IPS DF 4.7 (cell line): ENCODE measurements around the gene GTF3C2.
A peak's percentile ranks its signal among the peaks of the same experiment; 100 is the strongest.
"Not testable (repeated sequence)": the region's sequence is repeated elsewhere in the genome, so short reads cannot be mapped to it uniquely, and the experiment has no call there.

ENCODE experiments used
- DNase-seq: peaks from one replicate; pipeline ENCODE4 v3.0.0-alpha.2; 2013; ENCODE audit warnings: low spot score; ENCODE audit errors: extremely low read depth

Gene GTF3C2

DNA sequence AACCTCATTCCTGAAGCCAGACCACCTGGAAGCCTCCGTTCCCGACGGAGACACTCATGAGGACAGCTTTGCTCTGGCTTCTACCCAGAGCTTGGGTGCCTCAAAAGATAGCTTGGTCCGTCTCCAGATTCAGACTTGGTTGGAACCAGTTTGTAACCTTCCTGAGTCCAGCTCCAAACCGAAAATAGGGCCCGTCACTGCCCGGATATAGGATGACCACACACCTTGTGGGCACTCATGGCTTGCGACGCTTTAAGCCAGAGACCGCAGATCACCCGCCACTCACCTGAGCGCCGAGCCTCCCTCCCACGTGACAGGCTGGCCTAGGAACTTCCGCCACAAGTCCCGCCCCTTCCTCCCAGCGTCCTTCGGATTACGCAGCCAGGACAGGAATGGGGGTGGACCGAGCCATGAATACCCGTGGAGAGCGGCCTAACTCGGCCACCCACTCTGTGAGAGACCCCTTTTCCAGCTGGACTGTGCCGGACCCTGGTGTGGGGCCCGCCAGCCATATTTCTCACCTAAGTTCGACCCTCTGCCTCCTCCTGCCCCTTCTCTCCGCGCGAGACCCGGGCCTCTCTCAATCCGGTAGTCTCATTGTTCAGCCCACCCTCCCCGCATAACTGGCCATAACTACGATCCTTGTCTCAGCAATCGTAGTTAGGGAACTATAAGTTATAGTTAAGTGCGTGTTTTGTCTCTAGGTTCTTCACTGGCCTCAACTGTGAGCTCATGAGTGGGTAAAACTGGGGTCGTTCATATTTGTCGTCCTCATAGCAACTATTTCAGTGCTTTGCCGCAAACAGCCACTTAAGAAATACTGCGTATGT lies 33.6 kb downstream of the GTF3C2 start, which contains the start of gene MPV17:
Gene MPV17, minus strand, starts transcription at position 332 of the 830 bp plus-strand sequence. CDS start 580 bp downstream, outside the sequence.
- DNase-seq, result peak; percentile 81

DNA sequence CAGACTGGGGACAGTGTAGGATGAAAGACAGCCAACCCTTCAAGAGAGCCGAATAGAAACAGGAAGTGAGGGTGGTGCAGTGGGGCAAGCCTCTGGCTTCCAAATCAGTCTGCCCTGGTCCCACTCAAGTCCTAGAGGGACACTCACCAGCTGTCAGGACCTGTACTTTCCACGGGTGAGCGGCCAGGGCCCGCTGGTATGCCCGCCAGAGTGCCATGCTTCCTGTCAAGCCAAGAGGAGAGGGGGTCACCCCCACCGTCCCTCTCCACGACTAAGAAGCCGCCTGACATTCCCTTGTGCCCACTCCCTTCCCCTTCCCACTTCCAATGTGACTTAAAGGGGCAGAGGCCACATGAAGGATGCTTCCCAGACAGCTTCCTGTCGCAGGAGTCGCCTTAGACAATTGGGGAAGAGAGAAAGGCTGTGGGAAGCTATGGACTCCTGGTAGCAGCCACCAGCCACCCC lies 34.2 kb downstream of the GTF3C2 start:
- no peak for DNase-seq

DNA sequence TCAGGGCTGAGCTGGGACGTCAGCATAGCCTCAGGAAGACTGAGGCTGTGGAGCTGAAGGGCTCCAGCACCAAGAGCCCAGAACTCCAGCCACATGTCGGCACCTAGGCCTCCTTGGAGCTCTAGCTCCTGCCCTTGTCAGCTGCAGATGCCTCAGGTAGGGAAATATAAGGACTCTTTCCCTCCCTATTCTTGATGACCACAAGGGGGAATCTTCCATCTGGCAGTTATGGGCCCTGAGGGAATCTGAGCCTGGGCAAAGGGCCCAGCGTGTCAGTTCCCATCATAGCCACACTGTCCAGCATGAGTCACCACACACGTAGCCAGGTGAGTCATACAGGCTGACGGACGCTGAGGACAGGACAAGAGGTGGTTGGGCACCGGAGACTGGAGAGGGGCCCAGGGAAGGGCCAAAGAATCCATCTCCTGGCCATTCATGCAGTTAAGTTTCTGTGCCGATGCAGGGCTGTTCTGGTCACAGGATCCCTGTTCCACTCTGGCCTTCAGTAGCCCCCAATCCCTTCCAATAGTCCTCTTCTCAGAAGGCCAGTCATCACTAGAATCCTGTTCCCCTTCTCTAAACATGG lies 35.5 kb downstream of the GTF3C2 start:
- no peak for DNase-seq

DNA sequence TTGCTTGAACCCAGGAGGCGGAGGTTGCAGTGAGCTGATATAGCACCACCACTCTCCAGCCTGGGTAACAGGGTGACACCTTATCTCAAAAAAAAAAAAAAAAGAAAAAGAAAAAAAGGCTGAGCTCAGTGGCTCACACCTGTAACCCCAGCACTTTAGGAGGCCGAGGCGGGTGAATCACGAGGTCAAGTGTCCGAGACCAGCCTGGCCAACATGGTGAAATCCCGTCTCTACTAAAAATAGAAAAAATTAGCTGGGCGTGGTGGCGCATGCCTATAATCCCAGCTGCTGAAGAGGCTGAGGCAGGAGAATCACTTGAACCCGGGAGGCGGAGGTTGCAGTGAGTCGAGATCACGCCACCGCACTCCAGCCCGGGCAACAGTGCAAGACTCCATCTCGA lies 36.7 kb downstream of the GTF3C2 start:
- not testable (repeated sequence) for DNase-seq

DNA sequence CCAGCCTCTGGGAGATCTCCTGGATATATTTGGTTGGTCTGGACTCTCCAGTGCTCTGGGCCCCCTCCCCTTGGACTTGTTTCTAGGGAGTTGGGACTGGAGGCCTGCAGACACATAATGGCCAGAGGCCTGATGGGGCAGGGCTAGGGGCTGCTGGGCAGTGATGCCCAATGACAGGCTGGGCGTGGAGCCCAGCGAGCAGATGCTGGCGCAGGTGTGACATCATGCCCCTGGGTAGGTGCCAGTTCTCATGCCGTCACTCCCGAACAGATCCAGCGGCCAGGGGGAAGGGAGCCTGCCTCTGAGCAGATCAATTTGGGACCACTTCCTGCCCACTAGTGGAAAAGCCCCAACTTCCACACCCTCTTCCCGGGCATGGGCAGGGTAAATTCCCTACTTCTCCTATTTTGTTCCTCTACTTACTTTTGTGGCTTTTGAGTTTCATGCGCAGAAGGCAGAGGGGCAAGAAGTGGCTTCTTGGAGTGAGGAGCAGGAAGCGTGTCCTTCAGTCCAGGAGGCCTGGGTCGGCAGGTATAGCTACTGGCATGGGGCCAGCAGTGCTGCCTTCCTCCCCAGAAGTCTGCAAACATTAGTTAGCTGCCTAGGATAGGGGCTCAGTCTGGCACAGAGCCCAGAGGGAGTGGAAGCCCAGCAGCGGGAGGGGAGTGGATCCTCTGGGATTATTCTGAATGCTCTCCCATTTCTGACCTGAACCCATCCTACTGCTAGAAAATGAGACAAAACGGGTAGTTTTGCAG lies 39.7 kb downstream of the GTF3C2 start:
- no peak for DNase-seq

DNA sequence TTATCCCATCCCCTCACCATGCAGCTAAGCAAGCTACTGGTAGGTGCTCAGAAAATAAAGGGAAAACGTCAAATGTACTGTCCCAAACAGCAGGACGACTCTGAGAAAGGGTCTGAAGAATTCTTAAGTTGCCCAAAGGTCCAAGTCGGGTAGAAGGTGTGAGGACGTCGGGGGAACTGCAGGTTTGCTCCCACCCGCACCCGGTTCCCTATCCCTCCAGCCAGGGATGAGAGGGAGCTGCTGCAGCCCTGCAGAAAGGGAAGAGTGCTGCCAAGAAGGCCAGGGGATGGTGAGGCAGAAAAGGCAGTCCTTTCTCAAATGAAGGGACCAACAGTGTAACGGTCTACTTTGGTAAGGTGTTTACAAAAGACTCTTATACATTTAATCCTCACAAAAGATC lies 41.4 kb downstream of the GTF3C2 start:
- no peak for DNase-seq

DNA sequence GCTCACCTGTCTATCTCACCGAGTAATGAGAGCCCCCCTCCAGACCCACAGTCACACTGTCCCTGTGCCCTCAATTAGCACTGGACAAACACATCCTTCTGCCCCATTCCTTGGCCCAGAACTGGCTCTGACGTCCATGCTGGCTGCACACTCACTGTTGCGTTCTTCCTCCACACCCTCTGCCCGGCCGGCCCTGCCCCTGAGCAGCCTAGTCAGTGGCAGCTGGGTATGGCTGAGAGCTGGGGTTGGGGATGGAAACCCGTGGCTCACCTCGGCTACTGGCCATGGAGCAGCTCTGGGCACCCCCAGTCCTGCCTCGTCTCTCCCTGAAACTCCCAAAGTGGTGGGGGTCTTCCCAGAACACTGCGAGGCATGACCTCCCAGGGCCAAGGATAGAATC lies 41.9 kb downstream of the GTF3C2 start:
- DNase-seq, result no peak

DNA sequence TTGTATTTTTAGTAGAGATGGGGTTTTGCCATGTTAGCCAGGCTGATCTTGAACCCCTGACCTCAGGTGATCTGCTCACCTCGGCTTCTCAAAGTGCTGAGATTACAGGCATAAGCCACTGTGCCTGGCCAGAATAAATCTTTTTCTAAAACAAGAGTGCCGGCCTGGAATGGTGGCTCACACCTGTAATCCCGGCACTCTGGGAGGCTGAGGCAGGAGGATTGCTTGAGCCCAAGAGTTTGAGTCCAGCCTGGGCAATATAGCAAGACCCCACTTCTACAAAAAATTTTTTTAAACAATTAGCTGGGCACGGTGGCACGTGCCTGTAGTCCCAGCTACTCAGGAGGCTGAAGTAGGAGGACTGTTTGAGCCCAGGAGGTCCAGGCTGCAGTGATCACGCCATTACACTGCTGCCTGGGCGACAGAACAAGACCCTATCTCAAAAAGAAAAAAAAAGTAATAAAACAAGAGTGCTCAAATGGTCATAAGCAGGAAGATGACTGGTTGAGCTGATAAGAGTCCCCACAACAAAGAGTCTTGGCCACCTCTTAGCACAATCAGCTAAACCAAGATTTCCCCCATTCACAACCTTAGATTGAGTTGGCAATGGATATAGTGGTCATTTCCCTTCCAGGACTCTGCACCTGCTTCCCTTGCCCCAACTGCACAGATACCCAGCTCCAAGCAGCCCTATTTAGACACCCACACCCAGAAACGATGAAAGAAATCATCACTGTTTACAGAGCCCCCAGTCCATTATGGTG lies 42.5 kb downstream of the GTF3C2 start:
- no peak for DNase-seq

DNA sequence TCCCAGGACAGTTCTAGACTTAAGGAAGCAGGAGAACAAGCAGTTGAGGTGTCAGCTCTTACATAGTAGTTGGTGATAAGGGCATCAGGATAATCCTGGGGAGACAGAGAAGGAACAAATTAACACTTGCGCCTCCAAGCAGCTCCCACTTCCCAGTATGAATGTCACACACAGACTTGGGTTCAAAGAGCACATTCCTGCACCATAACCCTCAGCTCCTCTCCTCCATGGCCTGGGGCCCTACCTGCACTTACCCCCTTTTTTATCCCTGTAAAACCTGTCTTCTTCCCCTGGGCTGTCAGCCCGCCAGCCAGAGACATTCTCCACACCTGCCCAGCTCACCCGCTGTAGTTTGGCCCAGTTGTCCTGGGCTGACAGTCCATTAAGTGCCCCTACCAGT lies 44.4 kb downstream of the GTF3C2 start:
- no peak for DNase-seq

DNA sequence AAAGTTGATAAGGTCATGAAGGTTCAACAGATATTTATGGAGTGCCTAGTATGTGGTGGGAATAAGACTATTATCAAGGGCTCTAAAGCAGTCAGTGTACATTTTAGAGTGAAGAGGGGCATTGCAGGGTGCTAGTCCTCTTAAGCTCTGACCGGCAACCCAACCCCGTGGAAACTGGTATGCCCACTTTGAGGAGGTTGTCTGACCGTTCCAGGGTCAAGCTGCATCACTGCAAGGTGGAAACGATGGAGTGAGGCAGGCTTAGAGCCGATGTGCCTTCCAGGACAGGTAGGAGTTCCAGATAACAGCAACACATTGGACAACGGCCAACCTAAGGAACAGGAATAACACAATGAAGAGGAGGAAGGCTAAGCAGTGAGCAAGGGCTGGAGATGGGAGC lies 46.9 kb downstream of the GTF3C2 start:
- no peak for DNase-seq

DNA sequence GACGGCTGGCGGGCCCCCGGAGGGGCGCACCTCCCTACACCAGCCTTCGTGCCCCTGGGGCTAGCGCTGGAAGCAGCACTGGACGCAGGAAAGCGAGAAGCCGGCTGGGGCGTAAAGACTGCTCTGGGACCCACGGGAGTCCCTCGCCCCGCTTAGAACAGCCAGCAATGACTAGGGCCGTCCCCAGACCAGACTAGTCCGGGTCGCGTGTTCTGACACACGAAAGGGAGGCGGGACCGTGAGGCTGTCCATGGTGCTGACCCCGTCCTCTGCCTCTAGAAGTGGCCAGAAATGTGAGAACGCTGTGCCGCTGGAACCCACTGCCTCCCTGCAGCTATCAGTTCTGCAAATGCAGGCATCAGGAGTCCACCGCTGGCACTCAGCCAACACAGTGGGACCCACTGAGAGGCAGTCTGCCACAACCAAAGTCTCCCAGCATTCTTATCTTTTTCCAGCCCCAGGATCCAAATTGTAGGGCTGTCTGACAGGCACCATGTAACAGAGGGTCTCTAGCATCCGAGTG lies 48.1 kb downstream of the GTF3C2 start, which contains the start of gene UCN:
Gene UCN, minus strand, starts transcription at position 87 of the 523 bp plus-strand sequence. CDS start 550 bp downstream, outside the sequence.
- DNase-seq, result no peak

DNA sequence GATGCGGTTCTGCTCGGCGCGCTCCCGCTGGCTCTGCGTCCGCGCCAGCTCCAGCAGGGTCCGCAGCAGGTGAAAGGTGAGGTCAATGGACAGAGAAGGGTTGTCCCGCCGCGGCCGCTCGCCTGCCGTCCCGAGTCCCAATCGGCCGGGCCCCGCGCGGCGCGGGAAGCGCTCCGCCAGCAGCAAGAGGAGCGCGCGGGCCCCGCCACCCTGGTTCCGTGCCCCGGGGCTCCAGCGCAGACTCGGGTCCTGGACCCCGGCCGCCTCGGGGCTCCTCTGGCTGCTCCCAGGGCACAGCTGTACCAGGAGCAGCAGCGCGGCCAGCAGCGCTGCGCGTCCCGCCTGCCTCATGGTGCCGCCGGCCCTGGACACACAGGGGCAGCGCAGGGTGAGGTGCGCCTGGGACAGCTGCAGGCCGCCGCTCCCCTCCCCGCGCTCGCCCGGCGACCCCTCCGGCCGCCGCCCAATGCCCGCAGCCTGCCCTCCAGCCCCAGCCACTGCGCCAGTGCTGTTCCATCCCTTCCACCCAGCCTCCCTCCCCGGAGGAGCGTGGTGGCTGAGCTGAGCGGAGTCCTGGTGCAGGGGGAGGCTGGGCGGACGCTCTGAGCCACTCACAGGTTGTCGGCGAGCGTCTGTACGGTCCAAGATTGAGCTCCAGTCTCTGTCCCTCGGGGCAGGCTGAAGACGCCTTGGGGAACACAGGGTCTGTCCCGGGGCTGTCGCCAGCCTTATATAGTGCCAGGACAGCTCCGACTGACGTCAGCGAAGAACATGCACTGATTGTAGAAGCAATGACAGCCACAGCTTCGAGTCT lies 48.8 kb downstream of the GTF3C2 start:
- no peak for DNase-seq

DNA sequence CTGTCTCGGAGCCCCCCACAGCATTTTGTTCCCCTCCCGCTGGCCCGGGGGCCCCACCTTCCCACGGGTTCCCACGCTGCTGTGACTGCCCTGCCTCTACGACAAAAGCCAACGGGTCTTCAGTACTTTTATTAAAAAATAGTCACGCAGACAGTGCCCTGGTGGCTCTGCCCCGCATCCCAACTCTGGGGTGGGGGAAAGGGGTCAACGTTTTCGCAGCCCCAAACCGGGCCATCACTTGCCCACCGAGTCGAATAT lies 49.3 kb downstream of the GTF3C2 start:
- no peak for DNase-seq

DNA sequence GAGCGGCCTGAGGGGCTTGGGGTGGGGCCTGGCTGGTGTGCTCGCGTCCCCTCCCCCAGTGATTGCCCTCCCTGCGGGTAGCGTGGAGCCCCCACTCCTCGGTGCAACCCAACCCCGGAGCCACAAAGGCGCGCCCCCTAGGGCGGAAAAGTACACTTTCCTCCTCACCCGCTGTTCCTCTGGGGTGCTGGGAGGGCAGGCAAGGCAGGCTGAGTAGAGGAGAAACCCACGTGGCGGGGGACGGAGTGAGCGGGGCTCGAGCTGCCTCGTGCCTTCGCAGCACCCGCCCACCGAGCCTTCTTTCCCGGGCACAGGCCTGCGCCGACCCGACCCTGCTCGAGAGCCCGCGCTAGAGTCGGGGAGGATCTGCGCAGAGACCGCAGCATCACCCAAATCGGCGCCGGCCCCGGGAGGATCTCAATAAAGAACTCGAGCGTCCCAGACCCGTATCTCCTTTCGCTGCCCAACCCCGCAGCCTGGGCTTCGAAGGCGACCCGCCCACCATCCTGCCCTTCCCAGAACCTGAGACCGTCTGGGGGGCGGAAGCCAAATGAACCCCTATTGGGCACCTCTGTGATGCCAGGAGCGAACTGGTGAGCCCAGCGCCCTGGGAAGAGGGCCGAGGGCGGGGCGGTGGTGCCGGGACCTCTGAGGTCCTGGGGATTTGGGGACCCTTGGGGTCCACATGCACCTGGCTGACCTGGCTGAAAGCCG lies 49.8 kb downstream of the GTF3C2 start:
- no peak for DNase-seq

DNA sequence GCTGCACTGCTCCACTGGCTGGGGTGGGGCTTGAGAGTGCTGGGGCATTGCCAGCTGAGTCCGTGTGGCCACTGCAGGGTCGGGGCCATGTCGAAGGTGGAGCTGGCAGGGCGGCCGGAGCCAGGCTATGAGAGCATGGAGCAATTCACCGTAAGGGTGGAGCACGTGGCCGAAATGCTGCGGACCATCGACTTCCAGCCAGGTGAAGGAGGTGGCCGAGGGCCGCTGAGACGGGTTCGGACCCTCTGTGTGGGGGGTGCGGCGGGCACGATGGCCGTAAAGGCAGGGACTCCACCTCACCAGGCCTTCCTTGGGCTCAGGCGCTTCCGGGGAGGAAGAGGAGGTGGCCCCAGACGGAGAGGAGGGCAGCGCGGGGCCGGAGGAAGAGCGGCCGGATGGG lies 50.4 kb downstream of the GTF3C2 start:
- no peak for DNase-seq

DNA sequence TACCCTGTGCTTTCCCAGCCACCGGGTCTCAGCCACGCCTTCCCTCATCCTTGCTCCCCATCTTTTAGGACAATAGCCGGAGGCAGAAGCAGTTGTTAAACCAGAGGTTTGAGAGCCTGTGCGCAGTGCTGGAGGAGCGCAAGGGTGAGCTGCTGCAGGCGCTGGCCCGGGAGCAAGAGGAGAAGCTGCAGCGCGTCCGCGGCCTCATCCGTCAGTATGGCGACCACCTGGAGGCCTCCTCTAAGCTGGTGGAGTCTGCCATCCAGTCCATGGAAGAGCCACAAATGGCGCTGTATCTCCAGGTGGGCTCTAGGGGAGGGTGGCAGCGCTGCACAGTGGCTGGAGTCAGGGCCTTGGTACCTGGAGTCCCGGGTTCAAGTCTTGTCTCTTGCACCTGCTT lies 51.0 kb downstream of the GTF3C2 start:
- no peak for DNase-seq

DNA sequence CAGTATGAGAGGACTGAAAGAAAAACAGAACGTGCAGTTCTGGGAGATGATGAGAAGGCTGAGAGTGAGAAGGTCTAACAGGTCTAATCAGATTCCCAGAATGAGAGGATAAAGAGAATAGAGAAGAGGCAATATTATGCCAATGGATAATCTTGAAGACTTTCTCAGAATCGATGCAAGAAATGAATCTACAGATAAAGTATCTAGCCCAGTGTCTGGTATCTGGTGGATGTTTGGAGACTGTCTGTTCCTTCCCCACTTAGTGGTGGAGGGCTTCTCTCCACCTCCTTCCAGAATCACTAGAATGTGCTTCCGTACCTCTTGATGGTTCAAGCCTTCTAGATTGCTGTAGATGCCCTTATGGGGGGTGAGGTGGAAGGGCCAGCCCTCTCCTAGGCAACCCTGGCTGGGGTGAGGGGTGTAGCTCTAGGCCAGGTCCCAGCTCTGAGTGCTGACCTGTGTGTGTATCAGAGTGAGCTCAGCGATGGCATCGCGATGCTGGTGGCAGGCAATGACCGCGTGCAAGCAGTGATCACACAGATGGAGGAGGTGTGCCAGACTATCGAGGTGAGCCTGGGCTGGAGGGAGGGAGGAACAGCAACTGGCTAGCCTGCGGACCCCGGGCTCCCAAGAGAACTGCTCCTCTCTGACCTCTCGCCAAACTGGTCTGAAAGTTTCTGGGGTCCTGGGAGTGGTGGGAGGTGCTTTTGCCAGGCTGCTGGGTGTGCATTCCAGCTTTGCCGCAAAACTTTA lies 51.9 kb downstream of the GTF3C2 start:
- no peak for DNase-seq

DNA sequence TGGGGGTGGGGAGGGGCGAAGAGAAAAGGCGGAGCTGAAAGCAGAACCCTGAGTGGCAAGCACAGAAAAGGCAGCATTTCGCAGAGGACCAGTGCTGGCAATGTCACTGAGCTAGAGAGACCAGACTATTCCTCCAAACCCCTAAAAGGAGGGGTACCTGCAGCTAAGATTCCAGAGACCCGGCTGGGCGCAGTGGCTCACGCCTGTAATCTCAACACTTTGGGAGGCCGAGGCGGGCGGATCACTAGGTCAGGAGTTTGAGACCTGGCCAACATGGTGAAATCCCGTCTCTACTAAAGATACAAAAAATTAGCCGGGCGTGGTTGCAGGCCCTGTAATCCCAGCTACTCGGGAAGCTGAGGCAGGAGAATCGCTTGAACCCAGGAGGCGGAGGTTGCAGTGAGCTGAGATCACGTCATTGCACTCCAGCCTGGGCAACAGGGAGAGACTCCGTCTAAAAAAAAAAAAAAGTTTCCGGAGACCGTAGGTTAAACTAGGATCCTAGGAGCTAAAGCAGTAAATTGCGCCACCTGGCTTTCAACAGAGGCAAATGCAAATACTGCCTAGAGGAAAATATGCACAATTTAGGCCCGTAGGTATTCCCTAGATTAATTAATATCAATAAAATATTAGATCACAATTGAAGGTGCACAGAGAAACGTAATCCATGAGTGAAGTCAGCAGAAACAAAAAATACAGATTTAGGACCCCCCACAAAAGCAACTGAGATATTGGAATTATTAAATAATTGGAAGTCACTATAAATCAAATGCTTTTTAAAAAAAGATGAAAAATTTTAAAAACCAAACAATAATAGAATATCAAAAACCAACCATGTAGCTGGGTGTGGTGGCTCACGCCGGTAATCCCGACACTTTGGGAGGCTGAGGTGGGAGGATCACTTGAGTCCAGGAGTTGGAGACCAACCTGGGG lies 53.2 kb downstream of the GTF3C2 start:
- no peak for DNase-seq
